Neutrophil (primary cell): Measurements from ENCODE around the gene RRP12.
A peak's percentile ranks its signal among the peaks of the same experiment; 100 is the strongest.

Experiments
- H3K27ac ChIP-seq: fragments of 200-600 bp; sonication (generic); 2 replicates; pipeline ENCODE4 v1.5.1; 2016; ENCODE audit warnings: mild to moderate bottlenecking, moderate library complexity
- H3K27me3 ChIP-seq: fragments of 200-600 bp; sonication (generic); 2 replicates; pipeline ENCODE4 v1.6.0; 2016; ENCODE audit warnings: mild to moderate bottlenecking
- H3K36me3 ChIP-seq: fragments of 200-600 bp; sonication (generic); 2 replicates; pipeline ENCODE4 v1.5.1; 2017
- H3K4me1 ChIP-seq, 2 experiments: fragments of 200-600 bp in 1 of 2; sonication (generic) in 1 of 2; 1 replicate in 1 of 2; 2 replicates in 1 of 2; pipeline versions ENCODE4 v1.5.1 to v1.6.1; 2013 to 2016; ENCODE audit warnings: low read depth in 1 of 2, low read length in 1 of 2, mild to moderate bottlenecking in 1 of 2, moderate library complexity in 1 of 2; ENCODE audit not compliant: control insufficient read depth in 1 of 2, insufficient read depth in 1 of 2
- H3K4me3 ChIP-seq, 2 experiments: fragments of 200-600 bp in 1 of 2; sonication (generic) in 1 of 2; 1 replicate in 1 of 2; 2 replicates in 1 of 2; pipeline ENCODE4 v1.5.1; 2013 to 2016; ENCODE audit warnings: low read depth in 1 of 2, low read length in 1 of 2, mild to moderate bottlenecking in 1 of 2, moderate library complexity in 1 of 2
- H3K9me3 ChIP-seq: fragments of 200-600 bp; sonication (generic); 2 replicates; pipeline ENCODE4 v1.5.1; 2016
- CTCF ChIP-seq: fragments of 200-600 bp; sonication (generic); IDR thresholded peaks from 2 replicates; pipeline ENCODE4 v1.5.1; 2016; ENCODE audit warnings: antibody characterized with exemption

RRP12 gene

GRCh38 chr10:97384156-97384555 is 17.0 kb downstream of the RRP12 start:
- peaks cover 10 to 23% of the 10 kb centered on the region in 2 experiments for H3K4me1 ChIP-seq
- TF ChIP-seq CTCF: no peak
- H3K27me3 ChIP-seq: no peaks in the 10 kb centered on the region
- H3K9me3 ChIP-seq: no peaks in the 10 kb centered on the region
- H3K4me3 ChIP-seq: no peak overlapping the region
- H3K36me3 ChIP-seq: peaks cover 44% of the 10 kb centered on the region
- peak overlapping the region; percentile 16 for H3K27ac ChIP-seq

GRCh38 chr10:97383159-97383558 is 18.0 kb downstream of the RRP12 start:
- H3K27ac ChIP-seq: peak overlapping the region; percentile 16
- H3K27me3 ChIP-seq: no peaks in the 10 kb centered on the region
- no peak overlapping the region for H3K4me3 ChIP-seq
- H3K4me1 ChIP-seq: peaks cover 14 to 23% of the 10 kb centered on the region in 2 experiments
- no peak for TF ChIP-seq CTCF
- no peaks in the 10 kb centered on the region for H3K9me3 ChIP-seq
- H3K36me3 ChIP-seq: peaks cover 43% of the 10 kb centered on the region

GRCh38 chr10:97381626-97382025 is 19.5 kb downstream of the RRP12 start:
- Histone ChIP-seq H3K4me3 (no peak overlapping the region), H3K27me3 (no peaks in the 10 kb centered on the region), H3K36me3 (peaks cover 50% of the 10 kb centered on the region), H3K27ac (peak overlapping the region; percentile 66), H3K9me3 (no peaks in the 10 kb centered on the region), H3K4me1 (peaks cover 27 to 34% of the 10 kb centered on the region in 2 experiments)
- no peak for TF ChIP-seq CTCF

GRCh38 chr10:97380516-97380915 is 20.6 kb downstream of the RRP12 start:
- H3K9me3 ChIP-seq: no peaks in the 10 kb centered on the region
- H3K36me3 ChIP-seq: peaks cover 50% of the 10 kb centered on the region
- peaks cover 38 to 45% of the 10 kb centered on the region in 2 experiments for H3K4me1 ChIP-seq
- peak overlapping the region; percentile 66 for H3K27ac ChIP-seq
- TF ChIP-seq CTCF: no peak
- no peaks in the 10 kb centered on the region for H3K27me3 ChIP-seq
- H3K4me3 ChIP-seq: no peak overlapping the region

GRCh38 chr10:97378933-97379921 is 21.9 kb downstream of the RRP12 start:
- H3K4me3 ChIP-seq: no peak overlapping the region
- peaks cover 47% of the 10 kb centered on the region for H3K36me3 ChIP-seq
- no peaks in the 10 kb centered on the region for H3K27me3 ChIP-seq
- TF ChIP-seq CTCF: no peak
- H3K4me1 ChIP-seq: peaks cover 51 to 58% of the 10 kb centered on the region in 2 experiments
- peak overlapping the region; percentile 66 for H3K27ac ChIP-seq
- no peaks in the 10 kb centered on the region for H3K9me3 ChIP-seq
